GM18951 (cell line): ENCODE results near the gene KIR2DL3.
"Not testable (repeated sequence)": the region's sequence is repeated elsewhere in the genome, so short reads cannot be mapped to it uniquely, and the experiment has no call there.

ENCODE experiments used
- POLR2A ChIP-seq: IDR thresholded peaks from 4 replicates; pipeline ENCODE4 v1.6.1; 2011; ENCODE audit warnings: mild to moderate bottlenecking; ENCODE audit not compliant: insufficient read length, insufficient read depth; ENCODE audit errors: extremely low read depth
- in situ Hi-C: fragments of 300-500 bp; cut with MboI; formaldehyde crosslinking; loops from one replicate; pipeline ENCODE4 v1.12.0; 2022; ENCODE audit warnings: low sequenced_read_pairs, mixed read lengths, inconsistent platforms; ENCODE audit not compliant: unreplicated experiment

KIR2DL3 gene

GRCh38 chr19:54771018-54771960, 33.0 kb downstream of the KIR2DL3 start:
- in situ Hi-C loops, result not testable (repeated sequence)

DNA sequence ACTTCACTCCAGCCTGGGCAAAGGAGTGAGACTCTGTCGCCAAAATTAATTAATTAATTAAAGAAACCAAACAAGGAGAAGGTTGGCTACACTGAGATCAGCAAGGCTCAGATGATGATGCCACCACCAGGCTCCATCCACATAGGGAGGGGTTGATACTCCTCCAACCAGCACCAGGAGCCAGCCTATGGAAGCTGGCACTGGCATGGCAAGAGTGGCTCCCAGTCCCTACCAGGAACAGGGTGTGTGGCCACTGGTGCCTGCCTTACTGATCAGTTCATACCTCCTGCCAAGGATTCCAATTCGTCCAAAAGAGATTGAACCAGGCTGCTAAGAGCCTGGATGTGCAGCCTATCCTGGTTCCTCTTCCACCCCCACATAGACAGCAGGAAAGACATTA, 34.4 kb downstream of the KIR2DL3 start:
- in situ Hi-C loops, result not testable (repeated sequence)

DNA sequence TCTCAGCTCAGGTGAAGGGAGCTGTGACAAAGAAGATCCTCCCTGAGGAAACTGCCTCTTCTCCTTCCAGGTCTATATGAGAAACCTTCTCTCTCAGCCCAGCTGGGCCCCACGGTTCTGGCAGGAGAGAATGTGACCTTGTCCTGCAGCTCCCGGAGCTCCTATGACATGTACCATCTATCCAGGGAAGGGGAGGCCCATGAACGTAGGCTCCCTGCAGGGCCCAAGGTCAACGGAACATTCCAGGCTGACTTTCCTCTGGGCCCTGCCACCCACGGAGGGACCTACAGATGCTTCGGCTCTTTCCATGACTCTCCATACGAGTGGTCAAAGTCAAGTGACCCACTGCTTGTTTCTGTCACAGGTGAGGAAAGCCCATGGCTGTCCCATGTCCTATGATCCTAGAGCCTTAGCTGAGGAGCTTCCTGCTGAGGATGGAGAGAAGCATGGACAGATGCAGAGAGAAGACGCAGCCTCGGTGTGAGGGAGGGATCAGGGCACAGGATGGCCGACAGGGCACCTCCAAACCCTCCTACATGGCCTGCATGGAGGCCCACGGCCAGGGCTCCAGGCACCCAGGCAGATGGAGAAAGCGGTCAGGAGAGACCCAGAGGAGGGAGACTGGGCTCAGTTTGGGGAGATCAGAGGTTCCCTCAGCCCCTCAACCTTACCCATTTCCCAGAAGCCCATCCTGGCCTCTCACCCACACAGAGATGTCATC, 36.9 kb downstream of the KIR2DL3 start:
- in situ Hi-C loops, result not testable (repeated sequence)

DNA sequence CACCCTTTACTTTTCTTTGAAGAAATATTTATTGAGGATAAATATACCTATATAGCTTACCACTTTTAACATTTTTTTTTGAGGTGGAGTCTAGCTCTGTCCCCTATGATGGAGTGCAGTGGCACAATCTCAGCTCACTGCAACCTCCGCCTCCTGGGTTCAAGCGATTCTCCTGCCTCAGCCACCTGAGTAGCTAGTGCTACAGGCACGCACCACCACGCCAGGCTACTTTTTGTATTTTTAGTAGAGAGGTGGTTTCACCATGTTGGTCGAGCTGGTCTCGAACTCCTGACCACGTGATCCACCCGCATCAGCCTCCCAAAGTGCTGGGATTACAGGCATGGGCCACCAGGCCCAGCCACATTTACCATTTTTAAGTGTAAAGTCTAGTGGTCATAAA, 37.5 kb downstream of the KIR2DL3 start:
- in situ Hi-C loops, result not testable (repeated sequence)

GRCh38 chr19:54777851-54778250, 39.5 kb downstream of the KIR2DL3 start:
- in situ Hi-C loops, result not testable (repeated sequence)

GRCh38 chr19:54778896-54779295, 40.6 kb downstream of the KIR2DL3 start:
- in situ Hi-C loops, result not testable (repeated sequence)

GRCh38 chr19:54782916-54783315, 44.6 kb downstream of the KIR2DL3 start:
- in situ Hi-C loops, result not testable (repeated sequence)

GRCh38 chr19:54786091-54786723, 47.9 kb downstream of the KIR2DL3 start:
- in situ Hi-C loops, result not testable (repeated sequence)

DNA sequence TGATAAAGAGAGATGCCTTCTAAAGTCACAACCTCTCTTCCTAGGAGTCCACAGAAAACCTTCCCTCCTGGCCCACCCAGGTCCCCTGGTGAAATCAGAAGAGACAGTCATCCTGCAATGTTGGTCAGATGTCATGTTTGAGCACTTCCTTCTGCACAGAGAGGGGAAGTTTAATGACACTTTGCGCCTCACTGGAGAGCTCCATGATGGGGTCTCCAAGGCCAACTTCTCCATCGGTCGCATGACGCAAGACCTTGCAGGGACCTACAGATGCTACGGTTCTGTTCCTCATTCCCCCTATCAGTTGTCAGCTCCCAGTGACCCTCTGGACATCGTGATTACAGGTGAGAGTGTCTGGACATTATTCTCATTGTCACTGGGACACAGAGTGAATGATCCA, 49.8 kb downstream of the KIR2DL3 start:
- in situ Hi-C loops, result not testable (repeated sequence)

- in situ Hi-C loops, result no loop called here
- TF ChIP-seq POLR2A, result no peak
Measured at GRCh38 chr19:54790711-54791110, 52.4 kb downstream of the KIR2DL3 start.

DNA sequence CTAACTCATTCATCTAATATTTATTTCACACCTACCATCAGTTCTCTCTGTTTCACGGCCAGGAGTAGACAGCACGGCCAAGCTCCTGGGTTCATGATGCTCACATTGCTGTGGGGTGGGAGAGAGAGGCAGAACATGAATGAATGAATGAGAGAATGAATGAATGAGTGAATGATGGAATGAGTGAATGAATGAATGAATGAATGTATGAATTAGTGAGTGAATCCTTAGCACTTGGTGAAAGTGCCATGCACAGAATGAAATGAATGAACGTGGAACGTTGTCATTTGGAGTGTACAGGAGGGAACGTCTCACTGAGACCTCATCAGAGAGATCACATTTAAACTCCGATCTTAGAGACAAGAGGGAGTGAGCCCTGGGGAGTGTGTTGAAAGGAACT, 53.2 kb downstream of the KIR2DL3 start:
- TF ChIP-seq POLR2A, result no peak

DNA sequence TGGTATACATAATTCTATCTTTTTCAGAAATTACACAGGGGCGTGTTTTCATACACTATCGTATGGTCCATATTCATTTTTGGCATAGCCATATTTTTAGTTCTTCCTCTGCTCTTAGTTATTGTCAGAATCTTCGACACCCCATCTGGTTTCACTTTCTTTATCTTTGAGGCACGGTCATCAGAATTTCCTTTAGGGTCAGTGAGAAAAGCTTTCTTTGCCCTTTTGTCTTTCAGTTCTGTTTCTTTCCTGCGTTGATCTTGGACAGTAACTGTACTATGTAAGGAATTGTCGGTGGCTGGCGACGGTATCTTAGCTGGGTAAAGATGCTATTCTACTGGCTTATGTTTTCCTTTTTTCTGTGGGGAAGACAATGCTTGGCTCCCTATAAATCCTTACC, 54.5 kb downstream of the KIR2DL3 start:
- no peak for TF ChIP-seq POLR2A
- in situ Hi-C loops, result no loop called here

More for the DNA sequence above, 53.2 kb downstream of the KIR2DL3 start:
- in situ Hi-C loops, result no loop called here

GRCh38 chr19:54795758-54796157, 57.4 kb downstream of the KIR2DL3 start:
- TF ChIP-seq POLR2A, result no peak
- in situ Hi-C loops, result no loop called here
